Measurements from ENCODE around the gene PICK1.

The PICK1 gene

DNA sequence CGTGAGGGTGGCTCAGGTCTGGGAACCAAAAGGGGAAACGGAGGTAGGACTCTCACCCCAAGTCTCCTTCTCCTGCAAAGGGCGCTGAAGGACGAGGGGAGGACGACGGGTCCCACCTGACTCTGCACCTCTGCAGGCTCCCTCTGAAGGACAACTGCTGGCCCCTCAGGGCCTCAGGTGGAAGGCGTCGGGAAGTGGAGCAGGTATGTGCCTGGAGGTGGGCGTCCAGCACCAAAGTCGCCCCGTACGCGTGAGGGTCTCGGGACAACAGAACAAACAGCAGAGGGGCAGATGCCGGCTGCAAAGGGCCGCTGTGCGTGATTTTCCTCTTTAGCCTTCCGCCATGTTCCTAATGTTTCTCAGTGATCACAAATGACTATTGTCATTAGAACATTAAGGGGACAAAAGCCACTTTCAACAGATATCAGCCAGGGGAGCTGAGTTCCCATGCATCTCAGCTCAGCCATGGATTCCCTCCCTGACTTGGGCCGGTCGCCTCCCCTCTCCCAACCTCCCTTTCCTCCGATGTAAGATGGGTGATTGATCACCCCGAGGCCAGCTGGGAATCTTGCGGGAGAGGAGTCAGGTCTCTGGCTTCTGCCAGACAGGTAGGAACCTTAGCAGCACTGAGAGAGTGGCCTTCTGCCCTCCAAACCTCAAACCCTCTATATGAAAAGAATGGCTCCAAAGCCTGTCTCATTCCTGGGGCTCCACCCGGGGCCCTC lies 25.9 kb downstream of the PICK1 start:
- TF ChIP-seq, protein P1, sequence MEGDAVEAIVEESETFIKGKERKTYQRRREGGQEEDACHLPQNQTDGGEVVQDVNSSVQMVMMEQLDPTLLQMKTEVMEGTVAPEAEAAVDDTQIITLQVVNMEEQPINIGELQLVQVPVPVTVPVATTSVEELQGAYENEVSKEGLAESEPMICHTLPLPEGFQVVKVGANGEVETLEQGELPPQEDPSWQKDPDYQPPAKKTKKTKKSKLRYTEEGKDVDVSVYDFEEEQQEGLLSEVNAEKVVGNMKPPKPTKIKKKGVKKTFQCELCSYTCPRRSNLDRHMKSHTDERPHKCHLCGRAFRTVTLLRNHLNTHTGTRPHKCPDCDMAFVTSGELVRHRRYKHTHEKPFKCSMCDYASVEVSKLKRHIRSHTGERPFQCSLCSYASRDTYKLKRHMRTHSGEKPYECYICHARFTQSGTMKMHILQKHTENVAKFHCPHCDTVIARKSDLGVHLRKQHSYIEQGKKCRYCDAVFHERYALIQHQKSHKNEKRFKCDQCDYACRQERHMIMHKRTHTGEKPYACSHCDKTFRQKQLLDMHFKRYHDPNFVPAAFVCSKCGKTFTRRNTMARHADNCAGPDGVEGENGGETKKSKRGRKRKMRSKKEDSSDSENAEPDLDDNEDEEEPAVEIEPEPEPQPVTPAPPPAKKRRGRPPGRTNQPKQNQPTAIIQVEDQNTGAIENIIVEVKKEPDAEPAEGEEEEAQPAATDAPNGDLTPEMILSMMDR (IDR thresholded peaks at IDR 0.05; ENCODE audit: low read depth, low read length, missing control alignments), result no peak
- no peak for DNase-seq (ENCODE audit: low read depth)
- no peak overlapping the region for H3K4me3 ChIP-seq (ENCODE audit: low read depth, low read length)

DNA sequence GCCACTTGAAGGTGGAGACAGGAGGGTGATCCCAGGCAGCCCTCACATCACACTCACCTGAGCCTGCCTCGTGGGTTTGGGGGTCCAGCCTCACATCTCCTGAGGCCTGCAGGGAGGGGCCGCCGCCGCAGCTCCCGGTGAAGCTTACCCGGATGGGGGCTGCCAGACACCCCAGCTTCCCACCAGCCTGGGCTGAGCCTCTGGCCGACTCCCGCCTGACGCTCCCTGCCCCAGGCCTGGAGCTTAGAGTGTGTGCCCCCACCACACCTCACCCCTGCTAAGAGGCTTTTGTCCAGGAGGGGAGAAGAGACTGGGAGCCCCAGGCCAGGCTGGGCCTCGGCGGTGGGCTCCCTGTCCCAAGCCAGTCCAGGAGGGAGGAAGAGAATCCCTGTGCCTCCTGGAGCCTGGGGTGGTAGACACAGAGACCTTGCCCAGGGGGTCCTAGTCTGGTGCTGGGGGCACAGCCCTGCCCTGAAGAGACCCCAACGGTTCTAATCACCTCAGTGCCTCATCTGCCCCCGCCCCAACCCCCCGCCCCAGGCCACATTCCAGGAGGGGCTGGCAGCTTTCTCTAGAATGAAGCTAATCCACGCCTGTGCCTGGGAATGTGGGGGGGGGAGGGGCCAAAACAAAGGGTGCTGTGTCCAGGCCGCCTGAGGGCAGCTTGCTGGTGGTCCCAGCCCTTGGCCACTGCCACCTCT lies 26.9 kb downstream of the PICK1 start, which contains the start of gene SLC16A8:
Gene SLC16A8, minus strand, starts transcription at position 254 of the 701 bp plus-strand sequence. CDS start 1,311 bp downstream, outside the sequence.
- no peak within 1 kb of the TSS for H3K4me3 ChIP-seq (ENCODE audit: low read depth, low read length)
- DNase-seq (ENCODE audit: low read depth), result no peak
- TF ChIP-seq, protein P1 (IDR thresholded peaks at IDR 0.05; ENCODE audit: low read depth, low read length, missing control alignments), result no peak

DNA sequence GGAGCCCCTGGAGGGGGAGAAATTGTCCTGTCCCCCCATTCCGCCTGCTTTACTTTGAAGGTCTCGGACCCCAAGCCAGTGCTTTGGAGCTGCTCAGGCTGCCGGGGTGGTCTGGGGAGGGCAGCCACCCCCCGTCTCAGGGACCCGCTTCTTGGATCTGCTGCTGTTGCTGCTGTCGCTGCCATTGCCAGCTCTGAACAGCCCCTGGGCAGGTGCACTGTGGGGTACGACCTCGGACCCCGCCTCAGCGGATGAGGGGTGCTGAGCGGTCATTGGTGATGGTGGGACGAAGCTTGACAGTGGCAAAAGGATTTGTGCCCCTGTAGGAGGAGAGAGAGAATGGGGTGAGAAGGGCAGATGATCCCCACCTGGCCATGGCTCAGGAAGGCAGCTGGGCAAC lies 27.9 kb downstream of the PICK1 start:
- H3K4me3 ChIP-seq (ENCODE audit: low read depth, low read length), result no peak overlapping the region
- TF ChIP-seq, protein P1 (IDR thresholded peaks at IDR 0.05; ENCODE audit: low read depth, low read length, missing control alignments), result no peak
- DNase-seq (ENCODE audit: low read depth), result no peak

GRCh38 chr22:38085501-38085900 lies 28.3 kb downstream of the PICK1 start:
- TF ChIP-seq, protein P1 (IDR thresholded peaks at IDR 0.05; ENCODE audit: low read depth, low read length, missing control alignments), result no peak
- no peak for DNase-seq (ENCODE audit: low read depth)
- H3K4me3 ChIP-seq (ENCODE audit: low read depth, low read length), result no peak overlapping the region

DNA sequence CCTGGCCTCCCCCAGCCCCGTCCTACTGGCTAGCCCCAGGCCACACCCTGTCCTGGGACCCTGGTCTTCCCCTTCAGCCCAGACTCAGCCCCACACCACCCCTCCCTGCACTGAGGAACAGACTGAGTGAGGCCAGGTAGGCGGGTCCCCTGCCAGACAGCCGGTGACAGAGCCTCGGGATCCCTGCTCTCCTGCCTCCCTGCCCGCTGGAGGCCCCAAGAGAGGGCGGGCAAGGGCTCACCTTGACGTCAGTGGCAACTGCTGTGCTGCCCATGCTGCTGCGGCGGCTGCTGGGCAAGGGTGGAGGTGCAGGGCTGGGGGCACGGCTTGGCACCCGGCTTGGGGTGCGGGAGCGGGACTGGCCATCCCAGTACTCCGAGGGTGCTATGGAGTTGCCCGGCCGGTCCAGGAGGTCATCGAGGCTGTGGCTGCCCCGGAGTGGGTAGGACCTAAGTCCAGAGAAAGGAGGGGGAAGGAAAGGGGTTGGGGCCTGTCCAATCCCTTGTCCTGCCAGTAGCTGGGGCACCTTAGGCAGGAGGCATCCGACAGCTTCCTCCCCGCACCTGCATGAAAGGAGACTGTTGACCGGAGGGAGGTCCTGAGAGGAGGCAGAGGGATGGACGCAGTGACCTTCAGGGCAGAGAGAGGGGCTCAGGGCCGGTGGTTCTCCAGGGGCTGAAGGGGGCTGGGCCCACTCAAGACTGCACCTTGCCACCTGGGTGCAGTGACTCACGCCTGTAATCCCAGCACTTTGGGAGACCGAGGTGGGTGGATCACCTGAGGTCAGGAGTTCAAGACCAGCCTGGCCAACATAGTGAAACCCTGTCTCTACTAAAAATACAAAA lies 29.0 kb downstream of the PICK1 start:
- no peak overlapping the region for H3K4me3 ChIP-seq (ENCODE audit: low read depth, low read length)
- TF ChIP-seq, protein P1 (IDR thresholded peaks at IDR 0.05; ENCODE audit: low read depth, low read length, missing control alignments), result no peak
- no peak for DNase-seq (ENCODE audit: low read depth)

DNA sequence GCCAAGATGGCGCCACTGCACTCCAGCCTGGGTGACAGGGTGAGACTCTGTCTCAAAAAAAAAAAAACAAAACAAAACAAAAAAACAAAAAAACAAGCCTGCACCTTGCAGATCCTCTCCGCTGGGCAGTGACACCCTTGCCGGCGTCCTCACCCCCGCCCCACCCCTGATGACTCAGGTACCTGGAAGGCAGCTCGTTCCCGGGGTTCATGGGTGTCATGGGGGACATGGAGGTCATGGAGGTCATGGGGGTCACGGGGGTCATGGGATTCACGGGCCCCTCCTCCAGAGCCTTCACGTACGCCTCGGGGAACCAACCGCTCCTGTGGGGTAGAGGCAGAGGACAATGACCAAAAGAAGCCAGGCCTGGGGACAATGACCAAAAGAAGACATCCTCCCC lies 29.7 kb downstream of the PICK1 start:
- H3K4me3 ChIP-seq (ENCODE audit: low read depth, low read length), result no peak overlapping the region
- TF ChIP-seq, protein P1 (IDR thresholded peaks at IDR 0.05; ENCODE audit: low read depth, low read length, missing control alignments), result no peak
- DNase-seq (ENCODE audit: low read depth), result no peak

Measured in GM12864 (cell line).